GM21515 (cell line): ENCODE data around the gene WLS.

Experiments
- ATAC-seq: cut with Tn5 transposase; IDR thresholded peaks from one replicate; pipeline ENCODE4 v1.9.1; 2021; ENCODE audit not compliant: unreplicated experiment

WLS gene

DNA sequence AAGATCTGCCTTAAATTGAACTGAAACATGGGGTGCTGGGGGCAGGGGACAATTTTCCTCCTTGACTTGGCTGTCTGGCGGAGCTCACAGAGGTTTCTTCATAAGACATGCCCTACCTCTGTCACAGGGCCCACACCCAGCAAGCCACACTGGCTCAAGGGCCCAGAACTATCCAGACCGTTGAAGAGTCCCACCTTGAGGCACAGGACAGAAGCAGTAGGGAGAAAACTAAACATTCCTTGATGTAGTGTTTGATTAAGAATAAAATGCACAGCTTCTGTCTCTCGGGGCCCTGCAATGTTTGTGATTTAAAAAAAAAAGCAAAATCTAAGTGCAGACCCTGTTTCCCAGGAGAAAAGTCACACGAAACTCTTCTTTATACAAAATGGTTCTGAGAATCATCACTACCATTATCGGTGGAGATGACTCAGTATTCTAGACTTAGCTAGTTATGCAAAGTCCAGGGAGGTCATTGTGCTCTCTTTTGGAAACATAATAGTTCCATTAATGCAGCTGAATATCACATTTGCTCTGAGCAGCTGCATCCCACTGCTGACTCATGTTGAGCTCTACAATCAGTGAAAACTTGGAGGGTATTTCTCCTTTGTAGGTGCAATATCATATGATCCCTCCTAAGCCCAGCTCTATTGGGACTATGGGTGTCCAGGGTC lies 128.3 kb downstream of the WLS start:
- ATAC-seq: no peak

DNA sequence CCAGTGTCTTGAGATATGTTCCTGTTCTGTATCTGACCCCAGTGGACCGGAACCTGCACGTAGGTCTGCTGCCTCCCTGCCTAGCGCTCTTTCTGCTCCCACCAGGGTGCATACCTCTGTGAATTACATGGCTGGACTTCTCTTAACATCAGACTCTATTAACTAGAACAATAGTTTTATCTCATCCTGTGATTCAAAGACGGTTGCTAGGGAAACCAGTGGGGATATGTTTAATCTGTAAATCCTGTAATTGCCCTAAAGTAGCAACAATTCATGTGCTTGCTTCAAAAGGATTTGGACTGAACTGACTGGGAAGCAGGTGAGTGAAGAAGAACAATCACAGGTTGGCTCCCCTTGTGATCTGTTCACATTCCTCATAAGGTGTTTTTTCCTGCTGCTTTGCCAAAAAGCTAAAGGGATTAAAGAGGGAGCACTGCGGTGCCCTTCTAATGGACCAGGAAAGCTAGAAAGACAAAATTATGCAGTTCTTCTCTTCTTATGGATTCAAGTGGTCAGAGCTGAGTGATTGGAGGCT lies 129.2 kb downstream of the WLS start:
- ATAC-seq: no peak

DNA sequence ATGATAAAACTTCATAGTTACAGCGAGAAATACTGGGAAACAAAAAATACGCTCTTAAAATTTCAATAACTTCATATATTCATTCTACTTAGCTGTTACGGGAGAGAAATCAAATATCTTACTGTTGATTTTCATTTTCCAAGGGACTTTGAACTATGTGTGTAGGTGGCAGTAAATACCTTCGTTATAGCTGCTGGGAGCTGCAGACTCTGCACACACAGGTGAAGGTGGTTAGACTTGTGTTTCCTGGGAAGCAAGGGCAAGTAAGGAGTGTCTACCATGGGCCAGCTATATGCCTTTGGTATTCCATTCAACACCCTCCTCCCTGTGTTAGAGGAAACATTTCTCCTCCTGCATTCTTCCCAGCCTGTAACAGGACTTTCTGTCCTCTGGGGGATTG lies 130.5 kb downstream of the WLS start:
- no peak for ATAC-seq

DNA sequence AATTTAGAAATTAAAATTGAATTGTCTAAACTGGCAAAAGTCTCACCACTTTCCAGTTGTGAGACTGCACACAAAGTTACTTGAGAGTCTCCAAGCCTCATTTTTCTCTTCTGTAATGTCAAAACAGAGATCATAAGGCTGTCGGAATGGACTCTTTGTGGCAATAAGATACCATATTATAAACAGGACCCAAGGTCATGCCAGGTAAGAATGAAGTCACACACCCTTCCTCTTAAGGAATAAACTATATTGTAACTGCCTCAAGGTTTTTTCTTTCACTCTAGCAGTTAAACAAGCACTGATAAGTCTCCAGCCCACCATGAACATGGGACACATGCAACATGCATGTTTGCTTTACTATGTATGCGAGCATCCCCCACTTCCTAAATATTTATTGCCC lies 131.8 kb downstream of the WLS start:
- ATAC-seq: no peak

DNA sequence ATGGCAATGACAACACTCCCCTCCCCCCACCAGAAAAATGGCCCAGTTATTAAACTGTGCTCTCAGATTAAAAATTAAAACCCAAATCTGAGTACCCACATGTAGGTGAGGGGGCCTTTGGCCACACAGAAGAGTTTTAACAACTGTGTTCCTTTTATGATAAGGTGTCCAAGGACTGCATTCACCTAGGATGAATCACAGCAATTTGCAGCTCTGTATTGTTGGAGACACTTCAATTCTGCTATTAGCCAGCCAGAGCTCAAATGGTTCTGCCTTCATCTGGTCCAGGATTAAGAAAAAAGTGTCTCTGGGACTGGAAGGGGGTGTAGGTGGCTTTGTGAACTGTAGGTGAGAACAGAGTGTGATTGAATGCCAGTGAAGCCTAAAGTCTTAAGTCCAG lies 138.6 kb downstream of the WLS start:
- ATAC-seq: no peak

DNA sequence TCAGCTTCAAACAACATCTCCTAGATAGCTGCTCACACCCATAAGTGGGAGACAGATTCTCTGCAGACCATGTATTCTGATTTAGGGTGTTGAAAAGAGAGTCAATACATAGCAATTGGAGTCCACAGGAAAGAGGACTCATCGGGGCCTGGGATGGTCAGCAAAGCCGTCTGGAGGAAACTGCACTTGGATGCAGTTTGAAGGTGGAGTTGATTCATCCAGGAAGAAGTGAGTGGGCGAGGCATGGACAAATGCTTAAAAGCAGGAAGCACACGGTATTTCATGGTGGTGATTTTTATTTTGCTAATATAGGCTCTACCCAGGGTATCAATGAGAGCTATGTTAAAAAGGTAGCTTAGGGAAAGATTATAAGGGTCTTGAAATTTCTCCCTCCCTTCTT lies 145.1 kb downstream of the WLS start:
- no peak for ATAC-seq

DNA sequence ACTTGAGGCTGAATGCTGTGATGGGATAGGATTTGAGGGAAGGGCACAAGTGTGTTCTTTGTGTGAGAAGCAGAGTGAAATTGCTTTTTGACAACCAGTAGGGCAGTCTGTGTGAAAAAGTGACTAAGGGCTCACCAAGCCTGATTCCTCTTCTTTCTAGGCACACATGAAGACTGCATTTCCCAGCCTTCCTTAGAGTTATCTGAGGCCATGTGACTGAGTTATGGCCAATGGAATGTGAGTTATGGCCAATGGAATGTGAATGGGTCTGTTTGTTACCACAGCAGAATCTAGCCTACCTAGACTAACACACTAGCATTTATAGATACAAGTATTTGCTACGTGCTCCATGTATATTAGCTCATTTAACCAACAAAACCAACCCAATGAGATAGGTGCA lies 146.6 kb downstream of the WLS start:
- ATAC-seq: no peak

DNA sequence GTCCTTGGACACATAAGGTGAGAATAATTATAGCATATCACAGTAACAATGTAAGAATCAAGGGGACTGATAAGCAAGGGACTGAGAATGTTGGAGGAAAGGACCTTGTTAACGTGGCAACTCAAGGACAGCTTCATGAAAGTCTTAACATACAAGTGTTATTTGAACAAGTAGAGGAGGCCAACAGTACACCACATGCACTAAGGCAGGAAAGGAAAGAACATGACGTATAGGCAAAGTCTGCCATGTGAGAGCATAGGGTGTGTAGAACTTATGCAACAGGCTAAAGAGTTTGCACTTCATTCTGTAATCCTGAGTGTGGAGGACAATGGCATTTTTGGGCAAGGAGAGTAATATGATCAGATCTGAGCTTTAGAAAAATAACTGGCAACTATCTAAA lies 148.6 kb downstream of the WLS start:
- ATAC-seq: no peak

DNA sequence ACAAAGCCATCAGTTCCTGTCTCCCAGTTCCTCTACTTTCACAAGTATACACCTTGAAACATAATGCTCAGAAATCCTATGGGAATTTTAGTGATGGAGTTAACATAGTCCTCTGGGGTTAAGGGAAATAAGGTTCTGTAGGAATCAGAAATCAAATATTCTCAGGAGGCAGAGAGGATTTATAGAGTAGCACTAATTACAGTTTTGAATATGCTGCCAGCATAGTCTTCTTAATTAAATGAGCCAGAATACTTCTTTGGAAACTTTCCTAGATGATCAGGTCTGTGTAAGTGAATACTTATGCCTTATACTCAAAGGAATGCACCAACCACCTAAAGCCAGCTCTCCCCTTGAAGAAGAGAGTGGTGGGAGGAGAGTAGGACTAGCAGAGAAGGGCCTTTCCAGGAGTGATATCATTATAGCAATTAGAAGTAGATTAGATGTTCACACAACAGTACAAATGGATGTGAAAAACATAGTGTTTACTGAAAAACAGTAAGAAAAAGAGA lies 150.5 kb downstream of the WLS start:
- ATAC-seq: no peak

DNA sequence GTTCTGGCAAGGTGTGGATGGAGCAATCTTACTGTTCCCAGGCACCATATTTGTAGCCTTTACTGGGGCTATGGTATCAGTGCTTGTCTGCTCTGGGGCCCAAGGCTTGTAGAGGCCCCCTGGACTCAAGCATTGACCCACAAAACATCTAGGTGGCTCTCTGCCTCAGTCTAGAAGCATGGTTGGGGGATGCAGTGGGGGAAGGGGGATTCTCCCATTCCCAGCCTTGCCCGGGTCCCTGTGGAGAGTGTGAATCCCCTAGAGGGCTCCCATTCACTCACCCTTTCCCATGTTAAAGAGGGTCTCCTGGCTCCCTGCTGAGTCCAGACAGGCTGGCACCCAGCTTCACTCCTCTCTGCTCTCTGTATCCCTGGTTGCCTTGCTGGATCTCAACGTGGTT lies 153.7 kb downstream of the WLS start:
- ATAC-seq: no peak
